Tibial artery (tissue), 4 donors: ENCODE measurements around the gene FANCC.
"Not testable (repeated sequence)": the region's sequence is repeated elsewhere in the genome, so short reads cannot be mapped to it uniquely, and the experiment has no call there.

Source experiments
- DNase-seq, 2 donors: peaks; one replicate each; pipeline ENCODE4 v3.0.0-alpha.2; 2019
- H3K27ac ChIP-seq, 2 donors: fragments of 200-600 bp; sonication (generic) in 1 of 2; 1 replicate in 1 of 2; 2 replicates in 1 of 2; pipeline ENCODE4 v1.5.1; 2018 to 2019; ENCODE audit warnings: mild to moderate bottlenecking in 1 of 2
- H3K27me3 ChIP-seq, 2 donors: fragments of 200-600 bp; sonication (generic) in 1 of 2; one replicate each; pipeline versions ENCODE4 v1.5.1 to v1.6.0; 2016 to 2019
- H3K36me3 ChIP-seq, 3 donors: fragments of 200-600 bp; sonication (generic) in 2 of 3; one replicate each; pipeline ENCODE4 v1.5.1; 2016 to 2019; ENCODE audit warnings: mild to moderate bottlenecking in 2 of 3
- H3K4me1 ChIP-seq, 4 donors: fragments of 200-600 bp; sonication (generic) in 2 of 4; 1 replicate in 3 of 4; 2 replicates in 1 of 4; pipeline ENCODE4 v1.5.1; 2016 to 2019
- H3K4me3 ChIP-seq, 2 donors: fragments of 200-600 bp; sonication (generic) in 1 of 2; 1 replicate in 1 of 2; 2 replicates in 1 of 2; pipeline ENCODE4 v1.5.1; 2018 to 2019; ENCODE audit warnings: mild to moderate bottlenecking in 2 of 2
- H3K9me3 ChIP-seq, 3 donors: fragments of 200-600 bp; sonication (generic) in 1 of 3; one replicate each; pipeline ENCODE4 v1.5.1; 2016 to 2019
- intact Hi-C: fragments of 100-400 bp; cut with DNase I; formaldehyde crosslinking; loops from one replicate; pipeline ENCODE4 v1.15.0; 2023; ENCODE audit warnings: low total_unique reads
- TF ChIP-seq, protein P1 (sequence below), 2 experiments: fragments of 200-600 bp in 1 of 2; fragments of 450-650 bp in 1 of 2; IDR thresholded peaks; one replicate each; pipeline ENCODE4 v1.5.1; 2017 to 2019; ENCODE audit warnings: antibody characterized with exemption in 2 of 2, mild to moderate bottlenecking in 1 of 2, moderate library complexity in 1 of 2

The FANCC gene

DNA sequence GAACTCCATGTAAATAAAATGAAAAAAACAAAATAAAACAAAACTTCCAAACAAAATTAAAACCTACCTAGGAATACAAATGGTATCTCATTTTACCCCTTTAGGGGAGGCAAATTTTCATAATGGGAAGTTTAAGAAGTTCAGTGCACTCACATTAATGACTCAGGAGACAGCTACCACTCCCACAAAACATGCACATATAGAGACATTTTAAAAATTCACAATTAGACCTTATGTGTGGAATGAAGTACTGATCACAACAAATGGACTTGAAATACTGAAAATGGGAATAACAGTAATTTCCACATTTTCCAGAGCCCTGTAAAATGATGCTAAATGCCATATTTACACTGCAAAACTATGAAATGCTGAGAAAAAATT, 91.8 kb downstream of the FANCC start:
- intact Hi-C loops: no loop called here
- Histone ChIP-seq H3K9me3 (no peaks in the 10 kb centered on the region), H3K27me3 (no peaks in the 10 kb centered on the region), H3K36me3 (no peaks in the 10 kb centered on the region), H3K4me1 (no peaks in the 10 kb centered on the region), H3K4me3 (no peak overlapping the region), H3K27ac (no peak overlapping the region)
- TF ChIP-seq, protein P1, sequence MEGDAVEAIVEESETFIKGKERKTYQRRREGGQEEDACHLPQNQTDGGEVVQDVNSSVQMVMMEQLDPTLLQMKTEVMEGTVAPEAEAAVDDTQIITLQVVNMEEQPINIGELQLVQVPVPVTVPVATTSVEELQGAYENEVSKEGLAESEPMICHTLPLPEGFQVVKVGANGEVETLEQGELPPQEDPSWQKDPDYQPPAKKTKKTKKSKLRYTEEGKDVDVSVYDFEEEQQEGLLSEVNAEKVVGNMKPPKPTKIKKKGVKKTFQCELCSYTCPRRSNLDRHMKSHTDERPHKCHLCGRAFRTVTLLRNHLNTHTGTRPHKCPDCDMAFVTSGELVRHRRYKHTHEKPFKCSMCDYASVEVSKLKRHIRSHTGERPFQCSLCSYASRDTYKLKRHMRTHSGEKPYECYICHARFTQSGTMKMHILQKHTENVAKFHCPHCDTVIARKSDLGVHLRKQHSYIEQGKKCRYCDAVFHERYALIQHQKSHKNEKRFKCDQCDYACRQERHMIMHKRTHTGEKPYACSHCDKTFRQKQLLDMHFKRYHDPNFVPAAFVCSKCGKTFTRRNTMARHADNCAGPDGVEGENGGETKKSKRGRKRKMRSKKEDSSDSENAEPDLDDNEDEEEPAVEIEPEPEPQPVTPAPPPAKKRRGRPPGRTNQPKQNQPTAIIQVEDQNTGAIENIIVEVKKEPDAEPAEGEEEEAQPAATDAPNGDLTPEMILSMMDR (IDR thresholded peaks at IDR 0.05): no peak
- no peak for DNase-seq

- Histone ChIP-seq H3K27me3 (no peaks in the 10 kb centered on the region), H3K4me3 (no peak overlapping the region), H3K4me1 (no peaks in the 10 kb centered on the region), H3K27ac (no peak overlapping the region), H3K9me3 (no peaks in the 10 kb centered on the region), H3K36me3 (no peaks in the 10 kb centered on the region)
- TF ChIP-seq, protein P1 (IDR thresholded peaks at IDR 0.05): no peak
- intact Hi-C loops: no loop called here
- DNase-seq: no peak
Observed at GRCh38 chr9:95225076-95225725, 92.3 kb downstream of the FANCC start.

DNA sequence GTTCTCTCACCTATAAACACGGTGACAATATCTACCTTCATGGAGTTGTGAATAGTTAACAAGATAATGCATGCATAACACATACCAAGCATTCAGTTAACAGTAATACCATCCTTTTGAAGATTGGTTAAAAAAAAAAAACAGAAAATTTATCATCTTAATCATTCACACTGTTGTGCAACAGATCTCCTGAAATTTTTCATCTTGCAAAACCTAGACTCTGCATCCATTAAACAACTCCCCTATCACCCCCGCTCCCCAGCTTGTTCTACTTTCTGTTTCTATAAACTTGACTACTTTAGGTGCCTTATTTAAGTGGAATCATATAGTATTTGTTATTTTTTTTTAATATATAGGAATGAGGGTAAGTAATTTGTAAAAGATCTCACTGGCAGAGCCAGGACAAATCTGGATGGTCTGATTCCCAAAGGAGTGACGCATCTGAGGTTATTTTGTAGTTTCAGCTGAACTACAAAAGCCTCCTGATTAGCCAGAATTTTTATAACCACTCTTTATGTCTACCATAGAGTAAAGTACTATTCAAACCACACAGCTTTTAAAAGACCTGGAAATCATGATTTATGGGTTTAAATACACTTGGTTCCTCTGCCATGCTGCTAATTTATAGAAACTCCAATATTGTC, 93.0 kb downstream of the FANCC start:
- no peaks in the 10 kb centered on the region for H3K4me1 ChIP-seq
- H3K36me3 ChIP-seq: no peaks in the 10 kb centered on the region
- TF ChIP-seq, protein P1 (IDR thresholded peaks at IDR 0.05): no peak
- no peak overlapping the region for H3K27ac ChIP-seq
- H3K27me3 ChIP-seq: no peaks in the 10 kb centered on the region
- DNase-seq: no peak
- H3K4me3 ChIP-seq: no peak overlapping the region
- intact Hi-C loops: no loop called here
- H3K9me3 ChIP-seq: no peaks in the 10 kb centered on the region

DNA sequence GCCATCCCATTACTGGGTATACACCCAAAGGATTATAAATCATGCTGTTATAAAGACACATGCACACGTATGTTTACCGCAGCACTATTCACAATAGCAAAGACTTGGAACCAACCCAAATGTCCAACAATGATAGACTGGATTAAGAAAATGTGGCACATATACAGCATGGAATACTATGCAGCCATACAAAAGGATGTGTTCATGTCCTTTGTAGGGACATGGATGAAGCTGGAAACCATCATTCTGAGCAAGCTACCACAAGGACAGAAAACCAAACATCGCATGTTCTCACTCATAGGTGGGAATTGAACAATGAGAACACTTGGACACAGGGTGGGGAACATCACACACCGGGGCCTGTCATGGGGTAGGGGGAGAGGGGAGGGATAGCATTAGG, 97.2 kb downstream of the FANCC start:
- H3K4me3 ChIP-seq, H3K27me3 ChIP-seq, H3K4me1 ChIP-seq, H3K27ac ChIP-seq, intact Hi-C loops, H3K9me3 ChIP-seq, H3K36me3 ChIP-seq, DNase-seq: not testable (repeated sequence)

- Histone ChIP-seq H3K4me3 (no peak overlapping the region), H3K9me3 (no peaks in the 10 kb centered on the region), H3K27ac (no peak overlapping the region), H3K36me3 (no peaks in the 10 kb centered on the region), H3K27me3 (no peaks in the 10 kb centered on the region), H3K4me1 (no peaks in the 10 kb centered on the region)
- intact Hi-C loops: no loop called here
- TF ChIP-seq, protein P1 (IDR thresholded peaks at IDR 0.05): no peak
- no peak for DNase-seq
Observed at GRCh38 chr9:95218773-95219172, 98.7 kb downstream of the FANCC start.

DNA sequence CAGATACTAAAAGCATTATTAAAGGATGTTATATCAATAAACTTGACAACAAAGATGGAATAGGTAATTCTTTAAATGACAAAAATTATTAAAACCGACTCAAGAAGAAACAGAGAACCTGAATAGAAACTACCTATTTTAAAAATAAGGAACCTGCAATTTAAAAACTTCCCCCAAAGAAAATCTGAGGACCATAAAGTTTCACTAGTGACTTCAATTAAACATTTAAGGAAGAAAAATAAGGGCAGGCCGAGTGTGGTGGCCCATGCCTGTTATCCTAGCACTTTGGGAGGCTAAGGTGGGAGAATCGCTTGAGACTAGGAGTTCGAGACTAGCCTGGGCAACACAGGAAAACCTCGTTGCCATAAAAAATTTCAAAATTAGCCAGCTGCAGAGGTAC, 99.6 kb downstream of the FANCC start:
- intact Hi-C loops: no loop called here
- TF ChIP-seq, protein P1 (IDR thresholded peaks at IDR 0.05): no peak

More for the DNA sequence above, 99.6 kb downstream of the FANCC start:
- H3K27ac ChIP-seq: no peak overlapping the region
- no peaks in the 10 kb centered on the region for H3K36me3 ChIP-seq
- no peak overlapping the region for H3K4me3 ChIP-seq
- DNase-seq: no peak
- no peaks in the 10 kb centered on the region for H3K27me3 ChIP-seq
- no peaks in the 10 kb centered on the region for H3K9me3 ChIP-seq
- no peaks in the 10 kb centered on the region for H3K4me1 ChIP-seq
